ENCODE results near the gene RAB31. TPM values are rescaled to one million over a fixed set of nuclear protein-coding genes. Genes with fewer than 3 reads are reported as not detected.

RAB31 gene
- total and polyA plus RNA-seq, 11 donors: 3.2 to 67.7 (median 12.8) TPM

DNA sequence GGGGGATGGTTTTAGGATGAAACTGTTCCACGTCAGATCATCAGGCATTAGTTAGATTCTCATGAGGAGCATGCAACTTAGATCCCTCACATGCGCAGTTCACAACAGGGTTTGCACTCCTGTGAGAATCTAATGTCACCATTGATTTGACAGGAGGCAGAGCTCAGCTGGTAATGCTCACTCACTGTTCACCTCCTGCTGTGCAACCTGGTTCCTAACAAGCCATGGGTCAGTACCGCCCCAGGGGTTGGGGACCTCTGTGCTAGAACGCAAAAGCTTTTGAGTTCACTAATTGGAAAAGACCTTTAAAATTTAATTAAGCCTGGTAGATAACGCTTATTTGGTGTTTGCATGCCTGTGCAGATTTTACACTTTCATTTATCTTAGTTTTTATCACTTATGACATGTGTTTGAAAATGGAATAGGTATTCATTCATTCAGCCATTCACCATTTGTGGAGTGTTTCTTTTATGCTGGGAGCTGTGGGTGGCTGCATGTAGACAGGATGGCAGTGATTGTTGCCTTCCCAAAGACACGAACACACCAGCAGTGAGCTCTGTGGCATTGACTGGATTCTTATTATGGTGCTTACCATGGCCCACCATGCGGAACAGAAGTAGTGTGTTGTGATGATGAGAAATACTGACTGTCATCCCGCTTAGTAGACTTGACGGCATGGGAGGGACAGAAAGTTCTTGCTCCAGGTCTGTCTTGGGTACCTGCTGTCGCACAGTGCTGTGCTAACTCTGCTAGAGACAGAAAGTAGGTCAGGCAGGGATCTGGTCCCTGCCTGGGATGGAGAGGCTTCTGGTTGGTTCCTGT, 6.4 kb downstream of the RAB31 start:
- Histone ChIP-seq H3K27me3 (no peaks in the 10 kb centered on the region), H3K4me3 (no peak overlapping the region), H3K36me3 (peaks cover 0 to 7% (median 0%) of the 10 kb centered on the region in 9 donors), H3K4me1 (peaks cover 0 to 58% (median 3%) of the 10 kb centered on the region in 12 donors), H3K9me3 (no peaks in the 10 kb centered on the region), H3K27ac (no peak overlapping the region)
- ATAC-seq (no peak), DNase-seq (no peak)
- WGBS, 4 donors: 88 to 97% (median 96%) methylated on average over 10 of the region's 10 CpGs
- intact Hi-C loops (cut with DNase I): loop anchor here in 2 of 10 donors (5.0 to 10.0 kb wide), 2 partner anchors 50 to 58 kb away; no protein-coding TSS in a partner anchor
- no peak for TF ChIP-seq POLR2A (IDR thresholded peaks at IDR 0.05)
- TF ChIP-seq, protein P1, sequence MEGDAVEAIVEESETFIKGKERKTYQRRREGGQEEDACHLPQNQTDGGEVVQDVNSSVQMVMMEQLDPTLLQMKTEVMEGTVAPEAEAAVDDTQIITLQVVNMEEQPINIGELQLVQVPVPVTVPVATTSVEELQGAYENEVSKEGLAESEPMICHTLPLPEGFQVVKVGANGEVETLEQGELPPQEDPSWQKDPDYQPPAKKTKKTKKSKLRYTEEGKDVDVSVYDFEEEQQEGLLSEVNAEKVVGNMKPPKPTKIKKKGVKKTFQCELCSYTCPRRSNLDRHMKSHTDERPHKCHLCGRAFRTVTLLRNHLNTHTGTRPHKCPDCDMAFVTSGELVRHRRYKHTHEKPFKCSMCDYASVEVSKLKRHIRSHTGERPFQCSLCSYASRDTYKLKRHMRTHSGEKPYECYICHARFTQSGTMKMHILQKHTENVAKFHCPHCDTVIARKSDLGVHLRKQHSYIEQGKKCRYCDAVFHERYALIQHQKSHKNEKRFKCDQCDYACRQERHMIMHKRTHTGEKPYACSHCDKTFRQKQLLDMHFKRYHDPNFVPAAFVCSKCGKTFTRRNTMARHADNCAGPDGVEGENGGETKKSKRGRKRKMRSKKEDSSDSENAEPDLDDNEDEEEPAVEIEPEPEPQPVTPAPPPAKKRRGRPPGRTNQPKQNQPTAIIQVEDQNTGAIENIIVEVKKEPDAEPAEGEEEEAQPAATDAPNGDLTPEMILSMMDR (IDR thresholded peaks at IDR 0.05): no peak

DNA sequence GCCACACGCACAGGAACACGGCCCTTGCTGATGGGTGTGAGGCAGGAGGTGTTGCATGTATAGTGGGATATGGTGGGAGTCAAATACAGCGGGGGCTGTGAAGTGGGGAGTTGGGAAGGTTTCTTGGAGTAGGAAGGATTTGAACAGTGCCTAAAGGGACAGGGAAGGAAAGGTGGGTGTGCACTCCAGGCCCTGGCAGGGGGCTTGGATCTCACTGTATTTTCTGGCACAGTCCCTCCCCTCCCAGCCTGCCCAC, 6.9 kb downstream of the RAB31 start:
- no peaks in the 10 kb centered on the region for H3K27me3 ChIP-seq
- H3K4me1 ChIP-seq: peaks cover 0 to 53% (median under 1%) of the 10 kb centered on the region in 12 donors
- ATAC-seq (no peak), DNase-seq (no peak)
- intact Hi-C loops (cut with DNase I): loop anchor here in 1 of 10 donors (10.0 kb wide), 1 partner anchor 50 kb away; no protein-coding TSS in a partner anchor
- 86 to 98% (median 93%) methylated on average over 3 of the region's 3 CpGs for WGBS, 4 donors
- no peaks in the 10 kb centered on the region for H3K9me3 ChIP-seq
- H3K4me3 ChIP-seq: no peak overlapping the region
- H3K36me3 ChIP-seq: peaks cover 0 to 7% (median 0%) of the 10 kb centered on the region in 9 donors
- no peak for TF ChIP-seq POLR2A (IDR thresholded peaks at IDR 0.05)
- TF ChIP-seq, protein P1 (IDR thresholded peaks at IDR 0.05): no peak
- H3K27ac ChIP-seq: peak overlapping the region in 1 of 12 donors; percentile 60

DNA sequence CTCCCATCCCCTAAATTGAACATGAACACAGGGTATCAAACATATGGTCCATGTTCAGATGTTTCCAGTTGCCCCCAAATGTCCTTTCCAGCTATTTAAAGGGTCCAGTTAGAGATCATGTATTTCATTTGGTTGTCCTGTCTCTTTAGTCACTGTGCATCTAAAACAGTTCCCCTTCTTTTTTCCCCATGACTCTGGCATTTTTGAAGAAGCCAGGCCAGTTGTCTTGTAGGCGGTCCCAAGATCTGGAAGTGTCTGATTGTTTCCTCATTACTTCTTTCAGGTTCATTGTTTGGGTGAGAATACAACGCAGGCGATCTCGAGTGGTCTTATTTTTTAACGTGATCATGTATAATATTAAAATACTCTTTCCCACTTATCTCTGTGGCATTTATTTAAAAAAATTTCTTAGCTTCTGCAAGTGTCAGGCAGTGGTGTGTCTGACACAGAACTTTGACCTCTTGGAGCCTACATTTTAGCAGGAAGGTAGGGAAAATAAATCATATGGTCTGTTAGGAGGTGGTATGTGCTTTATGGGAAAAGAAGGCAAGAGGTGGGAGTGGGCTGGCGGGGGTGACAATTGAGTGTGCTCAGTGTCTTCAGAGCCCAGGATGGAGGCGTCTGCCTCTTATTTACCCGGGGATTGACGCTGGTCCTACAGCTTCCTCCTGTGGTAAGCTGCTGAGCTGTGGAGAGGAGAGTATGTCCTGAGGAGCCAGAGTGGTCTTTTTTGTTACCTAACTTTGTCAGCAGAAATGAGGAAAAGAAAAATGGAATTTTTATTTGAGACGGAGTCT, 8.1 kb downstream of the RAB31 start:
- H3K4me1 ChIP-seq: peaks cover 0 to 41% (median 0%) of the 10 kb centered on the region in 12 donors

More for the DNA sequence above, 8.1 kb downstream of the RAB31 start:
- intact Hi-C loops (cut with DNase I): loop anchor here in 1 of 10 donors (10.0 kb wide), 1 partner anchor 49 kb away; no protein-coding TSS in a partner anchor
- DNase-seq (no peak), ATAC-seq (no peak)
- peaks cover 0 to 7% (median 0%) of the 10 kb centered on the region in 9 donors for H3K36me3 ChIP-seq
- H3K27me3 ChIP-seq: no peaks in the 10 kb centered on the region
- 85 to 89% (median 86%) methylated on average over 10 of the region's 10 CpGs for WGBS, 4 donors
- TF ChIP-seq, protein P1 (IDR thresholded peaks at IDR 0.05): no peak
- no peak for TF ChIP-seq POLR2A (IDR thresholded peaks at IDR 0.05)
- H3K27ac ChIP-seq: peak overlapping the region in 1 of 12 donors; percentile 60
- no peak overlapping the region for H3K4me3 ChIP-seq
- H3K9me3 ChIP-seq: no peaks in the 10 kb centered on the region
